PC-9 (cell line): ENCODE results near the gene IL18RAP. TPM values are rescaled to one million over a fixed set of nuclear protein-coding genes. Genes with fewer than 3 reads are reported as not detected.

ENCODE experiments used
- BruUV-seq: library from RNA; stranded (reverse); fragments of 400-500 nt; replicated peaks from 2 replicates; lab custom pipeline; 2021; lab: Mats Ljungman, UMichigan
- CTCF ChIA-PET: fragments of 300-600 bp; sonication (Branson Sonifier 250); formaldehyde crosslinking; loops from one replicate; lab custom pipeline; 2022; ENCODE audit warnings: antibody characterized with exemption; lab: Charles Lee
- POLR2A ChIA-PET: fragments of 300-600 bp; sonication (Branson Sonifier 250); formaldehyde crosslinking; loops from one replicate; lab custom pipeline; 2022; ENCODE audit warnings: antibody characterized with exemption; ENCODE audit not compliant: unreplicated experiment; lab: Charles Lee
- DNase-seq, 2 experiments: peaks; one replicate each; pipeline versions ENCODE4 v3.0.0 to v3.0.0-alpha.2; 2015 to 2022; ENCODE audit warnings: mixed read lengths in 1 of 2
- H2AFZ ChIP-seq: fragments of 200-600 bp; sonication (generic); 2 replicates; pipeline ENCODE4 v1.8.1; 2017; ENCODE audit warnings: antibody characterized with exemption
- H3F3A ChIP-seq: fragments of 200-600 bp; sonication (generic); 2 replicates; pipeline ENCODE4 v1.8.1; 2017; ENCODE audit warnings: antibody characterized with exemption, mild to moderate bottlenecking, low read depth; ENCODE audit not compliant: insufficient read depth
- H3K27ac ChIP-seq: fragments of 200-600 bp; sonication (generic); 2 replicates; pipeline ENCODE4 v1.6.1; 2016; ENCODE audit warnings: mixed run types
- H3K27me3 ChIP-seq: fragments of 200-600 bp; sonication (generic); 2 replicates; pipeline ENCODE4 v1.6.1; 2016; ENCODE audit warnings: low read depth, mixed run types; ENCODE audit not compliant: insufficient read depth
- H3K36me3 ChIP-seq: fragments of 200-600 bp; sonication (generic); 2 replicates; pipeline ENCODE4 v1.6.1; 2016; ENCODE audit warnings: low read depth, mixed run types
- H3K4me1 ChIP-seq: fragments of 200-600 bp; sonication (generic); replicated peaks from 2 replicates; pipeline ENCODE4 v1.6.1; 2016; ENCODE audit warnings: mixed run types; ENCODE audit not compliant: insufficient read depth
- H3K4me2 ChIP-seq: fragments of 200-600 bp; sonication (generic); 2 replicates; pipeline ENCODE4 v1.6.1; 2017; ENCODE audit warnings: mixed run types
- H3K4me3 ChIP-seq: fragments of 200-600 bp; sonication (generic); 2 replicates; pipeline ENCODE4 v1.6.1; 2016; ENCODE audit warnings: mixed run types
- H3K79me2 ChIP-seq: fragments of 200-600 bp; sonication (generic); 2 replicates; pipeline ENCODE4 v1.6.1; 2017; ENCODE audit warnings: low read depth, mixed run types
- H3K9me2 ChIP-seq: fragments of 200-600 bp; sonication (generic); 2 replicates; pipeline ENCODE4 v1.8.1; 2017; ENCODE audit warnings: mild to moderate bottlenecking; ENCODE audit not compliant: insufficient read depth
- H3K9me3 ChIP-seq: fragments of 200-600 bp; sonication (generic); 2 replicates; pipeline ENCODE4 v1.8.1; 2016; ENCODE audit warnings: low read depth; ENCODE audit not compliant: insufficient read depth
- H4K20me1 ChIP-seq: fragments of 200-600 bp; sonication (generic); 2 replicates; pipeline ENCODE4 v1.8.1; 2017; ENCODE audit not compliant: insufficient read depth
- CTCF ChIP-seq: fragments of 200-600 bp; sonication (generic); conservative IDR thresholded peaks from 2 replicates; pipeline ENCODE4 v1.6.1; 2017; ENCODE audit warnings: mixed run types, antibody characterized with exemption, mild to moderate bottlenecking, moderate library complexity
- EZH2 ChIP-seq: fragments of 200-600 bp; sonication (generic); IDR thresholded peaks from 2 replicates; pipeline ENCODE4 v1.8.0; 2017; ENCODE audit warnings: antibody characterized with exemption, low read depth
- intact Hi-C: fragments of 100-400 bp; cut with micrococcal nuclease; formaldehyde crosslinking; loops from one replicate; pipeline ENCODE4 v1.10.0; 2022; ENCODE audit not compliant: unreplicated experiment
- total RNA-seq: library from RNA; stranded (reverse); gene quantifications from 2 replicates; pipeline ENCODE4 v1.2.3, GENCODE V29; 2021

The IL18RAP gene
- total RNA-seq, 1 experiment from 2014 or later: not detected

DNA sequence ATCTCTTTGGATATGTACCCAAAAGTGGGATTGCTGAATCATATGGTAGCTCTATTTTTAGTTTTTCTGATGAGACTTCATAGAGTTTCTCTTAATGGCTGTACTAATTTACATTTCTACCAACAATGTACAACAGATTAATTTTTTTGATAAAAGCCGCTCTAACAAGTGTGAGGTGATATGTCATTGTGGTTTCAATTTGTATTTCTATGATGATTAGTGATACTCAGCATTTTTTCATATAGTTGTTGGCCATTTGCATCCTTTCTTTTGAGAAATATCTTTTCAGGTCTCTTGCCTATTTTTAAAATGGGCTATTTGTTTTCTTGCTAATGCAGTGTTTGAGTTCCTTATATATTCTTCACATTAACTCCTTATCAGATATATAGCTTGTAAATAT is 4.3 kb downstream of the IL18RAP start:
- H3K9me2 ChIP-seq: no peaks in the 10 kb centered on the region
- H3K9me3 ChIP-seq: no peaks in the 10 kb centered on the region
- no peak overlapping the region for H3K27ac ChIP-seq
- no peak for DNase-seq
- no peaks in the 10 kb centered on the region for H3F3A ChIP-seq
- H3K36me3 ChIP-seq: no peaks in the 10 kb centered on the region
- H4K20me1 ChIP-seq: no peaks in the 10 kb centered on the region
- no peak overlapping the region for H3K4me2 ChIP-seq
- ChIA-PET CTCF (no interaction called here), POLR2A (no interaction called here)
- intact Hi-C loops: no loop called here
- no peaks in the 10 kb centered on the region for H3K27me3 ChIP-seq
- no peak overlapping the region for H3K4me3 ChIP-seq
- no peaks in the 10 kb centered on the region for H3K4me1 ChIP-seq
- TF ChIP-seq EZH2: no peak
- TF ChIP-seq CTCF: no peak
- no TSS peak for BruUV-seq
- no peaks in the 10 kb centered on the region for H3K79me2 ChIP-seq
- no peak overlapping the region for H2AFZ ChIP-seq

DNA sequence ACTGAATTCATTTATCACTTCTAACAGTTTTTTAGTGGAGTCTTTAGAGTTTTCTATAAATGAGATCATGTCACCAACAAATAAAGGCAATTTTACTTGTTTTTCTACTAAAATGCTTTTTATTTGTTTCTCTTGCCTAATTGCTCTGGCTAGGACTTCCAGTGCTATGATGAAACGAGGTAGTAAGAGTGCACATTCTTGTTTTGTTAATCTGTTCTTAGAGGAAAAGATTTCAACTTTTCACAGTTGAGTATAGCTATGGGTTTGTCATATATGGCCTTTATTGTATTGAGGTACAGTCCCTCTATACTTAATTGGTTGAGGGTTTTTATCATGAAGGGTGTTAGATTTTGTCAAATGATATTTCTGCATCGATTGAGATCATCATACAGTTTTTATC is 5.6 kb downstream of the IL18RAP start:
- no peaks in the 10 kb centered on the region for H3K4me1 ChIP-seq
- no peaks in the 10 kb centered on the region for H3K9me3 ChIP-seq
- no peaks in the 10 kb centered on the region for H3K36me3 ChIP-seq
- no peak for TF ChIP-seq EZH2
- TF ChIP-seq CTCF: no peak
- H3K4me3 ChIP-seq: no peak overlapping the region
- no peak overlapping the region for H3K4me2 ChIP-seq
- ChIA-PET POLR2A (no interaction called here), CTCF (no interaction called here)
- H3F3A ChIP-seq: no peaks in the 10 kb centered on the region
- intact Hi-C loops: no loop called here
- DNase-seq: no peak
- no peaks in the 10 kb centered on the region for H3K79me2 ChIP-seq
- H3K9me2 ChIP-seq: no peaks in the 10 kb centered on the region
- BruUV-seq: no TSS peak
- H4K20me1 ChIP-seq: no peaks in the 10 kb centered on the region
- H3K27ac ChIP-seq: no peak overlapping the region
- no peaks in the 10 kb centered on the region for H3K27me3 ChIP-seq
- no peak overlapping the region for H2AFZ ChIP-seq

DNA sequence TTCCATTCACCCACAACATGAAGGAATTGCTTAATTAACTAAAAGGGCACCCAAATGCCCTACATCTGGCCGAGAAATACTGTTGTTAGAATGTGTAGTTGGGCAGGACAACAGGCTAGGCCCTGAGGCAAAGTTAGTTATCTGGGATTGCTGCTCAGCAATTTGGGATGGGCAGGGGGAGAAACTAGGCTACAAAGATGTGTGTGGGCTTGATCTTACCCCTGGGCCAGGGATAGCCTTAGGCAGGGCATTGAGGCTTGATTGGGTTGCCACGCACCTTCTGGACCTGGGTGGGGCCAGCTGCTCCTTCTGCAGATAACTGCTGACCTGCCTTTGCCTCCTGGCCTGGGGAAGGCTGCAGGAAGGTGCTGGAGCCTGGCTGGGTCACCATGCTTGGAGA is 9.4 kb downstream of the IL18RAP start:
- Histone ChIP-seq H3F3A (no peaks in the 10 kb centered on the region), H3K9me2 (no peaks in the 10 kb centered on the region), H2AFZ (no peak overlapping the region), H3K27me3 (no peaks in the 10 kb centered on the region), H3K4me2 (no peak overlapping the region), H3K79me2 (no peaks in the 10 kb centered on the region), H3K27ac (no peak overlapping the region), H3K4me1 (no peaks in the 10 kb centered on the region), H3K9me3 (no peaks in the 10 kb centered on the region), H4K20me1 (no peaks in the 10 kb centered on the region), H3K36me3 (no peaks in the 10 kb centered on the region), H3K4me3 (no peak overlapping the region)
- TF ChIP-seq CTCF (no peak), EZH2 (no peak)
- intact Hi-C loops: no loop called here
- CTCF ChIA-PET: no interaction called here
- no peak for DNase-seq
- POLR2A ChIA-PET: no interaction called here
- no TSS peak for BruUV-seq
